ENCODE results near the gene C2orf72. TPM values are rescaled to one million over a fixed set of nuclear protein-coding genes. Genes with fewer than 3 reads are reported as not detected.
A peak's percentile ranks its signal among the peaks of the same experiment; 100 is the strongest.

The C2orf72 gene
- total and polyA plus RNA-seq, 2 of the 13 experiments (the other 11 are each of a cell fraction or from before 2014, with no cell fraction given), result 147 to 203 TPM

GRCh38 chr2:231052494-231053451, 15.4 kb downstream of the C2orf72 start (continued):
- TF ChIP-seq ZBTB39 (CRISPR knock-in tag; IDR thresholded peaks at IDR 0.05) (no peak; the same call in 1 of the 2 replicates), ZNF792 (CRISPR knock-in tag; IDR thresholded peaks at IDR 0.05) (peak; percentile 46), NFRKB (IDR thresholded peaks at IDR 0.05) (no peak), ZNF362 (CRISPR knock-in tag; IDR thresholded peaks at IDR 0.05; ENCODE audit: borderline replicate concordance) (peak; percentile 60), ZNF550 (CRISPR knock-in tag; IDR thresholded peaks at IDR 0.05; ENCODE audit: borderline replicate concordance) (no peak), FIP1L1 (IDR thresholded peaks at IDR 0.05; ENCODE audit: borderline replicate concordance, insufficient read depth, low read depth, low read length) (peak; percentile 91; the same call in 1 of the 2 replicates), BRCA1 (CRISPR knock-in tag; IDR thresholded peaks at IDR 0.05) (no peak; the same call in 1 of the 2 replicates), RORA (CRISPR knock-in tag; IDR thresholded peaks at IDR 0.05) (0 out of 2 replicates have a peak, but pooled peaks have one; percentile 84), MXD4 (CRISPR knock-in tag; IDR thresholded peaks at IDR 0.05) (no peak), ZNF614 (CRISPR knock-in tag; IDR thresholded peaks at IDR 0.05; ENCODE audit: borderline replicate concordance) (no peak), MED13 (CRISPR knock-in tag; IDR thresholded peaks at IDR 0.05) (no peak; the same call in none of the 2 replicates), NR3C1 (CRISPR knock-in tag; IDR thresholded peaks at IDR 0.05) (no peak), NFKB2 (CRISPR knock-in tag; IDR thresholded peaks at IDR 0.05; ENCODE audit: borderline replicate concordance) (peak; percentile 89; the same call in 1 of the 2 replicates), IRF2 (CRISPR knock-in tag; IDR thresholded peaks at IDR 0.05) (peak; percentile 54), YY1 (IDR thresholded peaks at IDR 0.05; ENCODE audit: insufficient read depth, insufficient replicate concordance, low read depth, low read length) (peak; percentile 86), ATF2 (CRISPR knock-in tag; IDR thresholded peaks at IDR 0.05) (peak; percentile 56), TBL1XR1 (IDR thresholded peaks at IDR 0.05; ENCODE audit: borderline replicate concordance, low read length, partially characterized antibody) (peak; percentile 18), ZNF224 (CRISPR knock-in tag; IDR thresholded peaks at IDR 0.05) (0 out of 2 replicates have a peak, but pooled peaks have one; percentile 76), TEAD2 (CRISPR knock-in tag; IDR thresholded peaks at IDR 0.05) (peak; percentile 74; the same call in 1 of the 2 replicates), MYNN (CRISPR knock-in tag; IDR thresholded peaks at IDR 0.05; ENCODE audit: low read depth) (no peak)
- TF ChIP-seq, protein P1, sequence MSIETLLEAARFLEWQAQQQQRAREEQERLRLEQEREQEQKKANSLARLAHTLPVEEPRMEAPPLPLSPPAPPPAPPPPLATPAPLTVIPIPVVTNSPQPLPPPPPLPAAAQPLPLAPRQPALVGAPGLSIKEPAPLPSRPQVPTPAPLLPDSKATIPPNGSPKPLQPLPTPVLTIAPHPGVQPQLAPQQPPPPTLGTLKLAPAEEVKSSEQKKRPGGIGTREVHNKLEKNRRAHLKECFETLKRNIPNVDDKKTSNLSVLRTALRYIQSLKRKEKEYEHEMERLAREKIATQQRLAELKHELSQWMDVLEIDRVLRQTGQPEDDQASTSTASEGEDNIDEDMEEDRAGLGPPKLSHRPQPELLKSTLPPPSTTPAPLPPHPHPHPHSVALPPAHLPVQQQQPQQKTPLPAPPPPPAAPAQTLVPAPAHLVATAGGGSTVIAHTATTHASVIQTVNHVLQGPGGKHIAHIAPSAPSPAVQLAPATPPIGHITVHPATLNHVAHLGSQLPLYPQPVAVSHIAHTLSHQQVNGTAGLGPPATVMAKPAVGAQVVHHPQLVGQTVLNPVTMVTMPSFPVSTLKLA (IDR thresholded peaks at IDR 0.05), result no peak

All from HepG2 (cell line).